A549 (cell line): ENCODE data around the gene PDE4D. TPM values are rescaled to one million over a fixed set of nuclear protein-coding genes. Genes with fewer than 3 reads are reported as not detected.

Source experiments
- ATAC-seq, 2 experiments: fragments of 200-7000 bp in 1 of 2; fragments of >200 bp in 1 of 2; cut with Nextera tagmentation in 1 of 2; cut with Tn5 transposase in 1 of 2; 3 replicates each; pipeline versions ENCODE4 v1.8.0 to v1.9.1; 2018 to 2020; ENCODE audit warnings: mild to moderate bottlenecking in 1 of 2, moderate library complexity in 1 of 2
- CTCF ChIA-PET: fragments of 300-600 bp; sonication (Branson Sonifier 250); formaldehyde crosslinking; extraction: SDS; loops from one replicate; lab custom pipeline; 2021; ENCODE audit warnings: antibody characterized with exemption, inconsistent platforms; lab: Yijun Ruan, JAX
- POLR2A ChIA-PET: fragments of 350-600 bp; formaldehyde crosslinking; extraction: SDS; loops from one replicate; lab custom pipeline; 2021; ENCODE audit warnings: antibody characterized with exemption, inconsistent platforms; lab: Yijun Ruan, JAX
- DNase-seq, 2 experiments: peaks; one replicate each; pipeline versions ENCODE4 v3.0.0 to v3.0.0-alpha.2; 2011 to 2016; ENCODE audit warnings: low read depth in 1 of 2, low spot score in 1 of 2
- FAIRE-seq: peaks from 2 replicates; lab custom pipeline; 2011; peaks lifted over from hg19 to GRCh38; lab: Jason Lieb, UNC
- H3K27ac ChIP-seq, 2 experiments: fragments of >200 bp; sonication (Bioruptor Twin); formaldehyde crosslinking; 3 replicates each; pipeline ENCODE4 v1.5.1; 2016 to 2017
- H3K4me1 ChIP-seq: fragments of >200 bp; sonication (Bioruptor Twin); formaldehyde crosslinking; 3 replicates; pipeline ENCODE4 v1.6.1; 2016
- H3K4me2 ChIP-seq: fragments of >200 bp; sonication (Bioruptor Twin); formaldehyde crosslinking; 3 replicates; pipeline ENCODE4 v1.6.1; 2016
- H3K4me3 ChIP-seq: fragments of >200 bp; sonication (Bioruptor Twin); formaldehyde crosslinking; 3 replicates; pipeline ENCODE4 v1.5.1; 2016
- H3K9me3 ChIP-seq: fragments of >200 bp; sonication (Bioruptor Twin); formaldehyde crosslinking; 3 replicates; pipeline ENCODE4 v1.6.1; 2016
- ATOH8 ChIP-seq: fragments of 250-450 bp; sonication (Bioruptor Pico); IDR thresholded peaks from 2 replicates; pipeline ENCODE4 v1.5.0; 2020; ENCODE audit warnings: low read depth, mild to moderate bottlenecking, moderate library complexity
- BCL3 ChIP-seq: fragments of >200 bp; sonication (Bioruptor Twin); formaldehyde crosslinking; IDR thresholded peaks from 3 replicates; pipeline ENCODE4 v1.6.1; 2016
- BHLHE40 ChIP-seq: IDR thresholded peaks from 2 replicates; pipeline ENCODE4 v1.6.1; 2012; ENCODE audit warnings: low read depth, low read length, inconsistent platforms
- CBX2 ChIP-seq: fragments of 200-600 bp; sonication (generic); IDR thresholded peaks from 2 replicates; pipeline ENCODE4 v1.6.1; 2016; ENCODE audit warnings: low read depth, mild to moderate bottlenecking, borderline replicate concordance
- CEBPB ChIP-seq, 2 experiments: fragments of >200 bp in 1 of 2; sonication (Bioruptor Twin) in 1 of 2; formaldehyde crosslinking in 1 of 2; IDR thresholded peaks; 2 replicates each; pipeline ENCODE4 v1.6.1; 2012 to 2016
- CTCF ChIP-seq: fragments of >200 bp; sonication (Bioruptor Twin); formaldehyde crosslinking; IDR thresholded peaks from 3 replicates; pipeline ENCODE4 v1.5.1; 2016
- EHF ChIP-seq: fragments of 250-450 bp; sonication (Bioruptor Pico); IDR thresholded peaks from 2 replicates; pipeline ENCODE4 v1.5.0; 2020; ENCODE audit warnings: mild to moderate bottlenecking
- EHMT2 ChIP-seq: fragments of 200-600 bp; sonication (generic); IDR thresholded peaks from 2 replicates; pipeline ENCODE4 v1.6.1; 2016; ENCODE audit warnings: antibody characterized with exemption, low read depth, mild to moderate bottlenecking, moderate library complexity
- ELK1 ChIP-seq: fragments of 150-350 bp; IDR thresholded peaks from 2 replicates; pipeline ENCODE4 v1.6.1; 2014; ENCODE audit warnings: low read depth, mild to moderate bottlenecking, low read length
- FOSL2 ChIP-seq, 2 experiments: fragments of 450-650 bp in 1 of 2; fragments of >200 bp in 1 of 2; sonication (Bioruptor Twin) in 1 of 2; formaldehyde crosslinking; IDR thresholded peaks; 2 replicates each; pipeline versions ENCODE4 v1.5.0 to v1.6.1; 2016 to 2020; ENCODE audit warnings: mild to moderate bottlenecking in 1 of 2, moderate library complexity in 1 of 2
- FOXS1 ChIP-seq: fragments of 250-450 bp; sonication (Bioruptor Pico); IDR thresholded peaks from 2 replicates; pipeline ENCODE4 v1.5.0; 2020; ENCODE audit warnings: mild to moderate bottlenecking, moderate library complexity
- GATA3 ChIP-seq: IDR thresholded peaks from 2 replicates; pipeline ENCODE4 v1.6.1; 2012; ENCODE audit warnings: borderline replicate concordance
- HEYL ChIP-seq: fragments of 250-450 bp; sonication (Bioruptor Pico); IDR thresholded peaks from 2 replicates; pipeline ENCODE4 v1.8.0; 2021; ENCODE audit warnings: mild to moderate bottlenecking, moderate library complexity
- HMGXB4 ChIP-seq: fragments of 250-450 bp; sonication (Bioruptor Pico); IDR thresholded peaks from 2 replicates; pipeline ENCODE4 v1.5.0; 2021; ENCODE audit warnings: mild to moderate bottlenecking, moderate library complexity, borderline replicate concordance
- HOXB13 ChIP-seq: fragments of 250-450 bp; sonication (Bioruptor Pico); IDR thresholded peaks from 2 replicates; pipeline ENCODE4 v1.5.0; 2020; ENCODE audit warnings: low read depth, mild to moderate bottlenecking, moderate library complexity
- HOXB5 ChIP-seq: fragments of 250-450 bp; sonication (Bioruptor Pico); IDR thresholded peaks from 2 replicates; pipeline ENCODE4 v1.5.0; 2020; ENCODE audit warnings: mild to moderate bottlenecking, moderate library complexity
- JUN ChIP-seq, 2 experiments: fragments of >200 bp; sonication (Bioruptor Twin); formaldehyde crosslinking; IDR thresholded peaks; 2 replicates in 1 of 2; 3 replicates in 1 of 2; pipeline ENCODE4 v1.6.1; 2016 to 2017
- MAFK ChIP-seq: fragments of 450-650 bp; IDR thresholded peaks from 2 replicates; pipeline ENCODE4 v1.6.1; 2014; ENCODE audit not compliant: partially characterized antibody
- MAZ ChIP-seq: fragments of 150-350 bp; IDR thresholded peaks from 2 replicates; pipeline ENCODE4 v1.6.1; 2014; ENCODE audit warnings: antibody characterized with exemption, low read depth, low read length, borderline replicate concordance
- MYC ChIP-seq: IDR thresholded peaks from 2 replicates; pipeline ENCODE4 v1.6.1; 2012; ENCODE audit warnings: mild to moderate bottlenecking, inconsistent platforms, low read length, improper control_type of control experiment, borderline replicate concordance
- NPAS2 ChIP-seq: fragments of 250-450 bp; sonication (Bioruptor Pico); IDR thresholded peaks from 2 replicates; pipeline ENCODE4 v1.8.0; 2022; ENCODE audit warnings: mild to moderate bottlenecking, moderate library complexity, borderline replicate concordance
- NR3C1 ChIP-seq: fragments of >200 bp; sonication (Bioruptor Twin); formaldehyde crosslinking; IDR thresholded peaks from 3 replicates; pipeline ENCODE4 v1.6.1; 2017
- POLR2A ChIP-seq: IDR thresholded peaks from 2 replicates; pipeline ENCODE4 v1.6.1; 2012; ENCODE audit warnings: mild to moderate bottlenecking, low read length
- POLR2AphosphoS2 ChIP-seq: conservative IDR thresholded peaks from 2 replicates; pipeline ENCODE4 v1.6.1; 2012; ENCODE audit warnings: low read length, improper control_type of control experiment, inconsistent platforms
- RARB ChIP-seq: fragments of 250-450 bp; sonication (Bioruptor Pico); IDR thresholded peaks from 2 replicates; pipeline ENCODE4 v1.8.0; 2021; ENCODE audit warnings: mild to moderate bottlenecking, moderate library complexity
- RFX5 ChIP-seq: fragments of 450-650 bp; IDR thresholded peaks from 2 replicates; pipeline ENCODE4 v1.7.1; 2014; ENCODE audit warnings: antibody characterized with exemption, mild to moderate bottlenecking, moderate library complexity
- SMC3 ChIP-seq: fragments of >200 bp; sonication (Bioruptor Twin); formaldehyde crosslinking; IDR thresholded peaks from 3 replicates; pipeline ENCODE4 v1.6.1; 2018; ENCODE audit warnings: inconsistent platforms
- TFCP2L1 ChIP-seq: fragments of 250-450 bp; sonication (Bioruptor Pico); IDR thresholded peaks from 2 replicates; pipeline ENCODE4 v1.5.0; 2021; ENCODE audit warnings: mild to moderate bottlenecking
- ZC3H11A ChIP-seq: fragments of 450-650 bp; IDR thresholded peaks from 2 replicates; pipeline ENCODE4 v1.6.1; 2014; ENCODE audit warnings: antibody characterized with exemption, mild to moderate bottlenecking
- ZFP36 ChIP-seq: fragments of 450-650 bp; IDR thresholded peaks from 2 replicates; pipeline ENCODE4 v1.6.1; 2014; ENCODE audit warnings: borderline replicate concordance; ENCODE audit not compliant: partially characterized antibody
- ZNF302 ChIP-seq: fragments of 250-450 bp; sonication (Bioruptor Pico); IDR thresholded peaks from 2 replicates; pipeline ENCODE4 v1.9.0; 2021; ENCODE audit warnings: inconsistent platforms, mild to moderate bottlenecking, moderate library complexity
- WGBS: methylation state at CpG from one replicate; pipeline ENCODE4 v1.1.6; 2017; ENCODE audit errors: missing lambda C conversion rate; 5-methylcytosine and 5-hydroxymethylcytosine counted together
- polyA plus RNA-seq, 4 experiments: library from polyadenylated mRNA; depleted of rRNA in 3 of 4; stranded (reverse); fragments of >200 nt; fragmentation: RNase III in 1 of 4; extraction: RNeasy Plus Mini Kit Qiagen cat#74134 plus additional on column Dnase treatment in 1 of 4; gene quantifications; 2 replicates in 3 of 4; 3 replicates in 1 of 4; pipeline ENCODE4 v1.2.3, GENCODE V29; 2011 to 2017
- TF ChIP-seq, protein P1 (sequence below): IDR thresholded peaks from 2 replicates; pipeline ENCODE4 v1.6.1; 2012
- TF ChIP-seq, protein P2 (sequence below): fragments of 450-650 bp; IDR thresholded peaks from 2 replicates; pipeline ENCODE4 v1.6.1; 2014; ENCODE audit warnings: antibody characterized with exemption

Gene PDE4D
- polyA plus RNA-seq, 2 of the 4 experiments (the other 2 are of a cell fraction) = 74.0 to 213 TPM

DNA sequence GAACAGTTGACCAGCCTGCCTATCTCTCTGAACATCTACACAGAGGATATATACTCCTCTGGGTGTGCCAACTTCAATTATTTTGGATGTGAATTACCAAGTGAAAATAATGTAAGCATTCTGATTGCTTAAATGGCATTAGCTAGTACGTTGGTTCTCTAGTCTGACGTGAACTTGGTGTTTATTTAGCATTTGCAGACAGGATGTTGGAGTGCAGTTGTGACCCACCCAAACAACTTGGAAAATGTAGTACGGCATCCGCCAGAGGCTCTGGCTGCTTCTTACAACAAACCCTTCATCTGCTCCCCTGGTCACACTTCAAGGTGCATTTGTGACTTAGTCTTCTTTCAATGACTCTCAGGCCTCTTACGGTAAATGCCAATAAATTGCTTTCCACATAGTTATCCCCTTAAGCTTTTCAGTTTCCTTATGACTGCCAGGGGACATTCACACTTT lies 616.6 kb downstream of the PDE4D start:
- FAIRE-seq (peak; percentile 93), ATAC-seq (peak; percentile 54 to 71), DNase-seq (peak in 1 of 2 experiments; percentile 94)
- 3% methylated on average over 5 of the region's 5 CpGs for WGBS
- peak overlapping the region; percentile 72 to 88 for H3K27ac ChIP-seq
- POLR2A ChIA-PET = interaction anchor here (0.5 kb wide), 1 partner anchor 60 kb away, joined by 3 read pairs; no protein-coding TSS in a partner anchor
- CTCF ChIA-PET = interaction anchor here (0.6 to 2.6 kb wide), 8 partner anchors 12 to 387 kb away, joined by 3 to 15 read pairs (median 5); no protein-coding TSS in a partner anchor
- peak overlapping the region; percentile 92 for H3K4me2 ChIP-seq
- H3K4me3 ChIP-seq = peak overlapping the region; percentile 54; the same call in 1 of the 3 replicates
- peaks cover 59% of the 10 kb centered on the region for H3K4me1 ChIP-seq
- H3K9me3 ChIP-seq = no peaks in the 10 kb centered on the region
- TF ChIP-seq POLR2A (no peak), GATA3 (peak; percentile 89), NR3C1 (no peak), TFCP2L1 (CRISPR knock-in tag) (no peak), HEYL (CRISPR knock-in tag) (0 out of 2 replicates have a peak, but pooled peaks have one; percentile 14), EHMT2 (no peak), ATOH8 (CRISPR knock-in tag) (no peak), MYC (no peak), RARB (CRISPR knock-in tag) (0 out of 2 replicates have a peak, but pooled peaks have one; percentile 12), MAZ (no peak), SMC3 (no peak), BHLHE40 (no peak), FOXS1 (no peak), CTCF (no peak), HOXB5 (CRISPR knock-in tag) (no peak), MAFK (no peak), ZNF302 (no peak), POLR2AphosphoS2 (no peak), JUN (IDR thresholded peaks at IDR 0.05) (0 out of 5 replicates have a peak, but pooled peaks of 1 of the 2 experiments have one; percentile 38), CBX2 (no peak), ELK1 (no peak), BCL3 (no peak; the same call in 2 of the 3 replicates), HOXB13 (CRISPR knock-in tag) (0 out of 2 replicates have a peak, but pooled peaks have one; percentile 24), HMGXB4 (CRISPR knock-in tag) (no peak), NPAS2 (CRISPR knock-in tag) (no peak), CEBPB (IDR thresholded peaks at IDR 0.05) (peak; percentile 33 to 79; a peak in 3 of 4 replicates), ZFP36 (no peak), ZC3H11A (no peak), FOSL2 (IDR thresholded peaks at IDR 0.05) (no peak), FOSL2 (CRISPR knock-in tag; IDR thresholded peaks at IDR 0.05) (peak; percentile 53), RFX5 (no peak), EHF (CRISPR knock-in tag) (no peak)
- TF ChIP-seq, protein P1, sequence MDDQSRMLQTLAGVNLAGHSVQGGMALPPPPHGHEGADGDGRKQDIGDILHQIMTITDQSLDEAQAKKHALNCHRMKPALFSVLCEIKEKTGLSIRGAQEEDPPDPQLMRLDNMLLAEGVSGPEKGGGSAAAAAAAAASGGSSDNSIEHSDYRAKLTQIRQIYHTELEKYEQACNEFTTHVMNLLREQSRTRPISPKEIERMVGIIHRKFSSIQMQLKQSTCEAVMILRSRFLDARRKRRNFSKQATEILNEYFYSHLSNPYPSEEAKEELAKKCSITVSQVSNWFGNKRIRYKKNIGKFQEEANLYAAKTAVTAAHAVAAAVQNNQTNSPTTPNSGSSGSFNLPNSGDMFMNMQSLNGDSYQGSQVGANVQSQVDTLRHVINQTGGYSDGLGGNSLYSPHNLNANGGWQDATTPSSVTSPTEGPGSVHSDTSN = no peak
- TF ChIP-seq, protein P2, sequence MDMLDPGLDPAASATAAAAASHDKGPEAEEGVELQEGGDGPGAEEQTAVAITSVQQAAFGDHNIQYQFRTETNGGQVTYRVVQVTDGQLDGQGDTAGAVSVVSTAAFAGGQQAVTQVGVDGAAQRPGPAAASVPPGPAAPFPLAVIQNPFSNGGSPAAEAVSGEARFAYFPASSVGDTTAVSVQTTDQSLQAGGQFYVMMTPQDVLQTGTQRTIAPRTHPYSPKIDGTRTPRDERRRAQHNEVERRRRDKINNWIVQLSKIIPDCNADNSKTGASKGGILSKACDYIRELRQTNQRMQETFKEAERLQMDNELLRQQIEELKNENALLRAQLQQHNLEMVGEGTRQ = no peak
